Tibial nerve (tissue), 4 donors: ENCODE results near the gene SDK2. TPM values are rescaled to one million over a fixed set of nuclear protein-coding genes. Genes with fewer than 3 reads are reported as not detected.

Source experiments
- DNase-seq, 2 donors: peaks; one replicate each; pipeline ENCODE4 v3.0.0-alpha.2; 2019; ENCODE audit warnings: low spot score in 2 of 2
- H3K27ac ChIP-seq, 4 donors: fragments of 200-600 bp; sonication (generic) in 3 of 4; one replicate each; pipeline ENCODE4 v1.5.1; 2017 to 2019; ENCODE audit warnings: mild to moderate bottlenecking in 1 of 4
- H3K27me3 ChIP-seq, 2 donors: fragments of 200-600 bp; sonication (generic) in 1 of 2; one replicate each; pipeline versions ENCODE4 v1.5.1 to v1.6.0; 2017 to 2019
- H3K36me3 ChIP-seq, 3 donors: fragments of 200-600 bp; sonication (generic); one replicate each; pipeline ENCODE4 v1.5.1; 2018 to 2019
- H3K4me1 ChIP-seq, 4 donors: fragments of 200-600 bp; sonication (generic) in 3 of 4; one replicate each; pipeline ENCODE4 v1.5.1; 2017 to 2019
- H3K4me3 ChIP-seq, 4 donors: fragments of 200-600 bp; sonication (generic) in 3 of 4; one replicate each; pipeline ENCODE4 v1.5.1; 2017 to 2019; ENCODE audit warnings: mild to moderate bottlenecking in 1 of 4, moderate library complexity in 1 of 4
- H3K9me3 ChIP-seq, 4 donors: fragments of 200-600 bp; sonication (generic) in 3 of 4; one replicate each; pipeline ENCODE4 v1.5.1; 2017 to 2019
- CTCF ChIP-seq, 5 experiments: fragments of 200-600 bp in 3 of 5; fragments of 450-650 bp in 2 of 5; sonication (generic) in 3 of 5; IDR thresholded peaks; one replicate each; pipeline ENCODE4 v1.5.1; 2016 to 2019; ENCODE audit warnings: antibody characterized with exemption in 5 of 5, mild to moderate bottlenecking in 3 of 5, moderate library complexity in 2 of 5
- EP300 ChIP-seq, 2 donors: sonication (generic); formaldehyde crosslinking; IDR thresholded peaks; one replicate each; pipeline ENCODE4 v1.6.1; 2017; ENCODE audit warnings: antibody characterized with exemption in 2 of 2, mild to moderate bottlenecking in 1 of 2
- POLR2A ChIP-seq, 2 donors: fragments of 450-650 bp; IDR thresholded peaks; one replicate each; pipeline ENCODE4 v1.6.1; 2017; ENCODE audit warnings: antibody characterized with exemption in 2 of 2, mild to moderate bottlenecking in 2 of 2, moderate library complexity in 2 of 2
- WGBS, 2 donors: methylation state at CpG; one replicate each; pipeline ENCODE4 v1.1.5; 2018; 5-methylcytosine and 5-hydroxymethylcytosine counted together
- total RNA-seq, 4 donors: library from RNA; depleted of rRNA; stranded (reverse); fragments of >200 nt; gene quantifications; one replicate each; pipeline ENCODE4 v1.1.0, GENCODE V29; 2016

SDK2 gene
- total RNA-seq, 4 donors from 2014 or later: 3.1 to 6.3 (median 4.6) TPM

- no peak overlapping the region for H3K4me3 ChIP-seq
- TF ChIP-seq CTCF (IDR thresholded peaks at IDR 0.05): no peak
- TF ChIP-seq EP300 (IDR thresholded peaks at IDR 0.05): no peak
- TF ChIP-seq POLR2A (IDR thresholded peaks at IDR 0.05): no peak
- peaks cover 0 to 8% (median 0%) of the 10 kb centered on the region in 4 donors for H3K4me1 ChIP-seq
- no peaks in the 10 kb centered on the region for H3K36me3 ChIP-seq
- WGBS, 2 donors: 51 to 68% methylated on average over 12 of the region's 12 CpGs
- no peaks in the 10 kb centered on the region for H3K27me3 ChIP-seq
- H3K27ac ChIP-seq: no peak overlapping the region
- no peaks in the 10 kb centered on the region for H3K9me3 ChIP-seq
- DNase-seq: no peak
Measured at GRCh38 chr17:73586921-73587602, 57.2 kb downstream of the SDK2 start.

GRCh38 chr17:73586275-73586832 lies 57.9 kb downstream of the SDK2 start:
- H3K27me3 ChIP-seq: no peaks in the 10 kb centered on the region
- TF ChIP-seq EP300 (IDR thresholded peaks at IDR 0.05) (no peak), CTCF (IDR thresholded peaks at IDR 0.05) (no peak), POLR2A (IDR thresholded peaks at IDR 0.05) (no peak)
- no peak for DNase-seq
- 74% methylated on average over 16 of the region's 16 CpGs for WGBS, 2 donors
- no peaks in the 10 kb centered on the region for H3K9me3 ChIP-seq
- H3K4me1 ChIP-seq: peaks cover 0 to 8% (median 0%) of the 10 kb centered on the region in 4 donors
- no peaks in the 10 kb centered on the region for H3K36me3 ChIP-seq
- no peak overlapping the region for H3K4me3 ChIP-seq
- no peak overlapping the region for H3K27ac ChIP-seq

GRCh38 chr17:73585583-73585982 lies 58.7 kb downstream of the SDK2 start:
- DNase-seq: no peak
- no peak for TF ChIP-seq POLR2A (IDR thresholded peaks at IDR 0.05)
- TF ChIP-seq EP300 (IDR thresholded peaks at IDR 0.05): no peak
- no peak for TF ChIP-seq CTCF (IDR thresholded peaks at IDR 0.05)
- Histone ChIP-seq H3K4me3 (no peak overlapping the region), H3K36me3 (no peaks in the 10 kb centered on the region), H3K27me3 (no peaks in the 10 kb centered on the region), H3K4me1 (peaks cover 0 to 8% (median 0%) of the 10 kb centered on the region in 4 donors), H3K9me3 (no peaks in the 10 kb centered on the region), H3K27ac (no peak overlapping the region)
- WGBS, 2 donors: 93 to 97% methylated on average over 5 of the region's 5 CpGs

- DNase-seq: no peak
- no peaks in the 10 kb centered on the region for H3K27me3 ChIP-seq
- no peak overlapping the region for H3K27ac ChIP-seq
- TF ChIP-seq EP300 (IDR thresholded peaks at IDR 0.05): no peak
- no peak for TF ChIP-seq CTCF (IDR thresholded peaks at IDR 0.05)
- no peak for TF ChIP-seq POLR2A (IDR thresholded peaks at IDR 0.05)
- H3K4me1 ChIP-seq: peaks cover 0 to 8% (median 0%) of the 10 kb centered on the region in 4 donors
- 96 to 98% methylated on average over 5 of the region's 5 CpGs for WGBS, 2 donors
- no peaks in the 10 kb centered on the region for H3K36me3 ChIP-seq
- no peak overlapping the region for H3K4me3 ChIP-seq
- no peaks in the 10 kb centered on the region for H3K9me3 ChIP-seq
Measured at GRCh38 chr17:73584987-73585386, 59.3 kb downstream of the SDK2 start.

- TF ChIP-seq POLR2A (IDR thresholded peaks at IDR 0.05): no peak
- no peak for TF ChIP-seq CTCF (IDR thresholded peaks at IDR 0.05)
- TF ChIP-seq EP300 (IDR thresholded peaks at IDR 0.05): no peak
- no peak overlapping the region for H3K27ac ChIP-seq
- WGBS, 2 donors: 87 to 91% methylated on average over 11 of the region's 11 CpGs
- DNase-seq: no peak
- no peak overlapping the region for H3K4me3 ChIP-seq
- H3K4me1 ChIP-seq: peaks cover 0 to 8% (median 0%) of the 10 kb centered on the region in 4 donors
- H3K9me3 ChIP-seq: no peaks in the 10 kb centered on the region
- no peaks in the 10 kb centered on the region for H3K27me3 ChIP-seq
- no peaks in the 10 kb centered on the region for H3K36me3 ChIP-seq
Measured at GRCh38 chr17:73584049-73584448, 60.2 kb downstream of the SDK2 start.
